ENCODE results near the gene CDC42BPG.

DNA sequence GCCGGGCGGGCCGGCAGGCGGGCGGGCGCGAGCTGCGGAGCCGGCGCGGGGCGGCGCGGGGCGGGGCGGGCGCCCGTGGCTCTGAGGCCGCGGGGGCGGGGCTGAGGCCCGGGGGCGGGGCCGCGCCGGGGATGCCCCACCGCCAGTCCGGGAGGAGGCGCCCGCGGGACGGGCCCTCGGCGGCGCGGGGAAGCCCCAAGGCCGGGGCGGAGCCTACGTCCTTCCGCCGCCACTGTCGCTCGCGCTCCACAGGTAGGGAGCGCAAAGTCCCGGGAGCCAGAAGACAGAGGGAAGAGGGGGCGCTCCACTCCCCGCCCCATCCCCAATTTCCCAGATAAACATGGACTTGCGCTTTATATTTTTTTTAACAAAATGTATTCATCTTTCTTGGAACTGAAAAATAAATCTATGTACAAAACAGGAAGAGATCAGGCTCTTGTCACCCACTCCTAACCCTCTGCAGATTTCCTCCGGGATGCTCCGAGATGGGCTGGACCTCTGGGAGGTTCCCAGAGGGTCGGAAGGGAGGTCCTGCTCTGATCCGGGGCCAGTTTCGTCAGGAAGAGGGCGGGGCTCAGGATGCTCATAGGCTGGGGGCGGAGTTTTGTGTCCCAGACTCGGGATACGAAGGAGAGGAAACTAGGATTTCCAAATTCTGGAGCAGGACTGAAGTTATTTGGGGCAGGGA lies 41.2 kb downstream of the CDC42BPG start, which contains the start of gene MAP4K2:
- TF ChIP-seq CTCF (IDR thresholded peaks at IDR 0.05 in 2 of 3, conservative IDR thresholded peaks at IDR 0.05 in 1 of 3; ENCODE audit: borderline replicate concordance in 1 of 3, insufficient read depth in 1 of 3, low read depth in 2 of 3, low read length in 2 of 3) = peak in 2 of 3 experiments; percentile 21 to 24; a peak in 1 of 6 replicates
- TF ChIP-seq POLR2AphosphoS5 (IDR thresholded peaks at IDR 0.05; ENCODE audit: low read depth, low read length) = peak; percentile 62
- TF ChIP-seq ATF3 (IDR thresholded peaks at IDR 0.05) = no peak
